Liver (tissue), 3 donors: ENCODE results near the gene PNMA6A.
"Not testable (repeated sequence)": the region's sequence is repeated elsewhere in the genome, so short reads cannot be mapped to it uniquely, and the experiment has no call there.

Experiments
- EGR1 ChIP-seq, 2 donors: IDR thresholded peaks; 2 replicates each; pipeline ENCODE4 v1.6.1; 2016 to 2018; ENCODE audit warnings: antibody characterized with exemption in 2 of 2, low read depth in 2 of 2
- GABPA ChIP-seq, 2 donors: IDR thresholded peaks in 1 of 2; conservative IDR thresholded peaks in 1 of 2; 2 replicates each; pipeline ENCODE4 v1.6.1; 2016; ENCODE audit warnings: antibody characterized with exemption in 2 of 2, mild to moderate bottlenecking in 1 of 2, moderate library complexity in 1 of 2
- HNF4A ChIP-seq, 2 donors: conservative IDR thresholded peaks; 2 replicates each; pipeline ENCODE4 v1.6.1; 2016; ENCODE audit warnings: antibody characterized with exemption in 2 of 2, mild to moderate bottlenecking in 2 of 2
- JUND ChIP-seq, 2 donors: IDR thresholded peaks; 2 replicates each; pipeline ENCODE4 v1.6.1; 2016; ENCODE audit warnings: antibody characterized with exemption in 2 of 2
- RAD21 ChIP-seq, 2 donors: IDR thresholded peaks; 2 replicates each; pipeline ENCODE4 v1.6.1; 2016; ENCODE audit warnings: antibody characterized with exemption in 2 of 2, mild to moderate bottlenecking in 2 of 2
- RXRA ChIP-seq, 2 donors: IDR thresholded peaks; 2 replicates each; pipeline ENCODE4 v1.6.1; 2017 to 2018; ENCODE audit warnings: antibody characterized with exemption in 2 of 2, mild to moderate bottlenecking in 1 of 2
- SP1 ChIP-seq: IDR thresholded peaks from 2 replicates; pipeline ENCODE4 v1.6.1; 2018; ENCODE audit warnings: antibody characterized with exemption, mild to moderate bottlenecking
- TAF1 ChIP-seq: conservative IDR thresholded peaks from 2 replicates; pipeline ENCODE4 v1.6.1; 2016; ENCODE audit warnings: antibody characterized with exemption, mild to moderate bottlenecking
- YY1 ChIP-seq: IDR thresholded peaks from 2 replicates; pipeline ENCODE4 v1.6.1; 2016; ENCODE audit warnings: antibody characterized with exemption, mild to moderate bottlenecking
- TF ChIP-seq, protein P1 (sequence below): IDR thresholded peaks from 2 replicates; pipeline ENCODE4 v1.6.1; 2016; ENCODE audit warnings: antibody characterized with exemption
- TF ChIP-seq, protein P2 (sequence below): fragments of 150-350 bp; IDR thresholded peaks from 2 replicates; pipeline ENCODE4 v1.5.1; 2017; ENCODE audit warnings: improper control_type of control experiment, low read depth, low read length; ENCODE audit not compliant: missing input control
- TF ChIP-seq, protein P3 (sequence below): IDR thresholded peaks from 2 replicates; pipeline ENCODE4 v1.6.1; 2016; ENCODE audit warnings: antibody characterized with exemption
- TF ChIP-seq, protein P4 (sequence below): IDR thresholded peaks from 2 replicates; pipeline ENCODE4 v1.6.1; 2016; ENCODE audit warnings: antibody characterized with exemption
- TF ChIP-seq, protein P5 (sequence below): IDR thresholded peaks from 2 replicates; pipeline ENCODE4 v1.6.1; 2016; ENCODE audit warnings: antibody characterized with exemption, mild to moderate bottlenecking
- donor health status: healthy.
- donor health status: healthy.

DNA sequence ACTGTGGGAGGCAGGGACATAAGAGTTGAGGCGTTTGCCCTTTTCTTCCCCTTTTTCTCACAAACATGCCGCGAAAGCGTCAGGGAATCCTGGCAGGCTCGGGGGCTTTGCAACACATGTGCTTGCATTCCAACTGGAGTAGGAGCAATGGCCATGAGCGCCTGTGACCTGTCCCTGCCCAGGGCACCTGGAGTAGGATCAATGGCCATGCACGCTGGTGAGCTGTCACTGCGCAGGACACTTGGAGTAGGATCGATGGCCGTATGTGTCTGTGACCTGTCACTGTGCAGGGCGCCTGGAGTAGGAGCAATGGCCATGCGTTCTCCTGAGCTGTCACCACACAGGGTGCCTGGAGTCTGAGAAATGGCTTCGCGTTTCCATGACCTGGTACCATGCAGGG, 51.2 kb downstream of the PNMA6A start:
- TF ChIP-seq, protein P1, sequence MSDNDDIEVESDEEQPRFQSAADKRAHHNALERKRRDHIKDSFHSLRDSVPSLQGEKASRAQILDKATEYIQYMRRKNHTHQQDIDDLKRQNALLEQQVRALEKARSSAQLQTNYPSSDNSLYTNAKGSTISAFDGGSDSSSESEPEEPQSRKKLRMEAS: not testable (repeated sequence)
- TF ChIP-seq, protein P2, sequence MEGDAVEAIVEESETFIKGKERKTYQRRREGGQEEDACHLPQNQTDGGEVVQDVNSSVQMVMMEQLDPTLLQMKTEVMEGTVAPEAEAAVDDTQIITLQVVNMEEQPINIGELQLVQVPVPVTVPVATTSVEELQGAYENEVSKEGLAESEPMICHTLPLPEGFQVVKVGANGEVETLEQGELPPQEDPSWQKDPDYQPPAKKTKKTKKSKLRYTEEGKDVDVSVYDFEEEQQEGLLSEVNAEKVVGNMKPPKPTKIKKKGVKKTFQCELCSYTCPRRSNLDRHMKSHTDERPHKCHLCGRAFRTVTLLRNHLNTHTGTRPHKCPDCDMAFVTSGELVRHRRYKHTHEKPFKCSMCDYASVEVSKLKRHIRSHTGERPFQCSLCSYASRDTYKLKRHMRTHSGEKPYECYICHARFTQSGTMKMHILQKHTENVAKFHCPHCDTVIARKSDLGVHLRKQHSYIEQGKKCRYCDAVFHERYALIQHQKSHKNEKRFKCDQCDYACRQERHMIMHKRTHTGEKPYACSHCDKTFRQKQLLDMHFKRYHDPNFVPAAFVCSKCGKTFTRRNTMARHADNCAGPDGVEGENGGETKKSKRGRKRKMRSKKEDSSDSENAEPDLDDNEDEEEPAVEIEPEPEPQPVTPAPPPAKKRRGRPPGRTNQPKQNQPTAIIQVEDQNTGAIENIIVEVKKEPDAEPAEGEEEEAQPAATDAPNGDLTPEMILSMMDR: not testable (repeated sequence)
- not testable (repeated sequence) for TF ChIP-seq GABPA (IDR thresholded peaks at IDR 0.05 in 1 of 2, conservative IDR thresholded peaks at IDR 0.05 in 1 of 2); TAF1; SP1; JUND (IDR thresholded peaks at IDR 0.05); EGR1 (IDR thresholded peaks at IDR 0.05; ENCODE audit: low read depth in 2 of 2); RXRA (IDR thresholded peaks at IDR 0.05); HNF4A (conservative IDR thresholded peaks at IDR 0.05); RAD21 (IDR thresholded peaks at IDR 0.05); YY1
- TF ChIP-seq, protein P3, sequence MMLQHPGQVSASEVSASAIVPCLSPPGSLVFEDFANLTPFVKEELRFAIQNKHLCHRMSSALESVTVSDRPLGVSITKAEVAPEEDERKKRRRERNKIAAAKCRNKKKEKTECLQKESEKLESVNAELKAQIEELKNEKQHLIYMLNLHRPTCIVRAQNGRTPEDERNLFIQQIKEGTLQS: not testable (repeated sequence)
- TF ChIP-seq, protein P4, sequence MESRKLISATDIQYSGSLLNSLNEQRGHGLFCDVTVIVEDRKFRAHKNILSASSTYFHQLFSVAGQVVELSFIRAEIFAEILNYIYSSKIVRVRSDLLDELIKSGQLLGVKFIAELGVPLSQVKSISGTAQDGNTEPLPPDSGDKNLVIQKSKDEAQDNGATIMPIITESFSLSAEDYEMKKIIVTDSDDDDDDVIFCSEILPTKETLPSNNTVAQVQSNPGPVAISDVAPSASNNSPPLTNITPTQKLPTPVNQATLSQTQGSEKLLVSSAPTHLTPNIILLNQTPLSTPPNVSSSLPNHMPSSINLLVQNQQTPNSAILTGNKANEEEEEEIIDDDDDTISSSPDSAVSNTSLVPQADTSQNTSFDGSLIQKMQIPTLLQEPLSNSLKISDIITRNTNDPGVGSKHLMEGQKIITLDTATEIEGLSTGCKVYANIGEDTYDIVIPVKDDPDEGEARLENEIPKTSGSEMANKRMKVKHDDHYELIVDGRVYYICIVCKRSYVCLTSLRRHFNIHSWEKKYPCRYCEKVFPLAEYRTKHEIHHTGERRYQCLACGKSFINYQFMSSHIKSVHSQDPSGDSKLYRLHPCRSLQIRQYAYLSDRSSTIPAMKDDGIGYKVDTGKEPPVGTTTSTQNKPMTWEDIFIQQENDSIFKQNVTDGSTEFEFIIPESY: not testable (repeated sequence)
- TF ChIP-seq, protein P5, sequence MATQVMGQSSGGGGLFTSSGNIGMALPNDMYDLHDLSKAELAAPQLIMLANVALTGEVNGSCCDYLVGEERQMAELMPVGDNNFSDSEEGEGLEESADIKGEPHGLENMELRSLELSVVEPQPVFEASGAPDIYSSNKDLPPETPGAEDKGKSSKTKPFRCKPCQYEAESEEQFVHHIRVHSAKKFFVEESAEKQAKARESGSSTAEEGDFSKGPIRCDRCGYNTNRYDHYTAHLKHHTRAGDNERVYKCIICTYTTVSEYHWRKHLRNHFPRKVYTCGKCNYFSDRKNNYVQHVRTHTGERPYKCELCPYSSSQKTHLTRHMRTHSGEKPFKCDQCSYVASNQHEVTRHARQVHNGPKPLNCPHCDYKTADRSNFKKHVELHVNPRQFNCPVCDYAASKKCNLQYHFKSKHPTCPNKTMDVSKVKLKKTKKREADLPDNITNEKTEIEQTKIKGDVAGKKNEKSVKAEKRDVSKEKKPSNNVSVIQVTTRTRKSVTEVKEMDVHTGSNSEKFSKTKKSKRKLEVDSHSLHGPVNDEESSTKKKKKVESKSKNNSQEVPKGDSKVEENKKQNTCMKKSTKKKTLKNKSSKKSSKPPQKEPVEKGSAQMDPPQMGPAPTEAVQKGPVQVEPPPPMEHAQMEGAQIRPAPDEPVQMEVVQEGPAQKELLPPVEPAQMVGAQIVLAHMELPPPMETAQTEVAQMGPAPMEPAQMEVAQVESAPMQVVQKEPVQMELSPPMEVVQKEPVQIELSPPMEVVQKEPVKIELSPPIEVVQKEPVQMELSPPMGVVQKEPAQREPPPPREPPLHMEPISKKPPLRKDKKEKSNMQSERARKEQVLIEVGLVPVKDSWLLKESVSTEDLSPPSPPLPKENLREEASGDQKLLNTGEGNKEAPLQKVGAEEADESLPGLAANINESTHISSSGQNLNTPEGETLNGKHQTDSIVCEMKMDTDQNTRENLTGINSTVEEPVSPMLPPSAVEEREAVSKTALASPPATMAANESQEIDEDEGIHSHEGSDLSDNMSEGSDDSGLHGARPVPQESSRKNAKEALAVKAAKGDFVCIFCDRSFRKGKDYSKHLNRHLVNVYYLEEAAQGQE: not testable (repeated sequence)
